Measurements from ENCODE around the gene CHML.

CHML gene

DNA sequence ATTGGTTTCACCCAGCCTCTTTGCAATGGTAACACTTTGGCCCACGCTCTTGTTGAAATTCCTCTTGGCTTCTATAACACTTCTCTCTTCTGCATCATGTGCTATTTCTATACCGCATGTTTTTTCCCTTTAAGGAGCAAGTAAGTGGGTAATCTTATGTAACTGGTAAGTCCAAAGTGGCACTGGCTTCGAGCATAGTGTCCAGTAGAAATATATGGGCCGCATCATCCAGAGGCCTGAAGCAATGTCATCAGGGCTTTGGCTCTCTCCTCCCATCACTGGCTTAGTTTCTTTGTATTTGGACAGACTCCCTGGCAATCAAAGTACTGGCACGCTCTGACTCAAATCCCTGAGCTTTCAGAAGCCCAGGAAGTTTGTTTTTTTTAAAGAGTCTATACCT is 17.5 kb downstream of the CHML start:
- H4K20me1 ChIP-seq (ENCODE audit: insufficient read depth, low read length) = no peaks in the 10 kb centered on the region; the same call in 1 of the 2 replicates
- no peak for DNase-seq
- no peaks in the 10 kb centered on the region for H3K27me3 ChIP-seq (ENCODE audit: insufficient read depth, low read length, poor library complexity)

DNA sequence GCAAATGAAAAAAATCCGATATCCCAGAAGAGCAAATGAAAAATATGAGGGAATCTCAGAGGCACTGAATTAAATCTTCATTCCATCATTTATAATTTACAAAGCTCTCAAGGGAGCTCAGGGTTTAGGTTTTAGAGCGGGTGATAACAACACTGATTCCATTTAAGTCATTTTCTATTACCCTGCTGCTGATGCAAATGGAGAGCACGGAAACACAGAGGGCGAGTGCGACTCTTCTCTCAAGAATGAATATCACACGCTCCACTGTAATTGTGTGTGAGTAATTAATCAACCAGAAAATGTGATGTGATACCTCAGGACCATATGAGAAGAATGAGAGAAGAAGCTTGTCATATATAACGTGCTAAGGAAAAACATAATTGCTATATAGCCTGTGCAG is 22.7 kb downstream of the CHML start:
- TF ChIP-seq EZH2 (IDR thresholded peaks at IDR 0.05; ENCODE audit: borderline replicate concordance, low read depth, low read length, severe bottlenecking) (no peak), CTCF (IDR thresholded peaks at IDR 0.05; ENCODE audit: borderline replicate concordance, extremely low read depth, low read length, poor library complexity, severe bottlenecking) (no peak)
- Histone ChIP-seq H3K36me3 (ENCODE audit: insufficient read depth, low read length) (no peaks in the 10 kb centered on the region), H3K79me2 (ENCODE audit: insufficient read depth, low read length) (no peaks in the 10 kb centered on the region), H3K9ac (ENCODE audit: low read depth, low read length) (no peak overlapping the region), H2AFZ (ENCODE audit: low read depth, low read length) (no peak overlapping the region), H3K27ac (ENCODE audit: low read length) (no peak overlapping the region), H4K20me1 (ENCODE audit: insufficient read depth, low read length) (no peaks in the 10 kb centered on the region), H3K27me3 (ENCODE audit: insufficient read depth, low read length, poor library complexity) (no peaks in the 10 kb centered on the region), H3K4me2 (ENCODE audit: insufficient read depth, low read length) (no peak overlapping the region), H3K4me3 (ENCODE audit: low read depth in 1 of 2, low read length in 2 of 2) (no peak overlapping the region), H3K9me3 (ENCODE audit: insufficient read depth, low read length, severe bottlenecking) (no peaks in the 10 kb centered on the region), H3K4me1 (ENCODE audit: insufficient read depth, low read length) (no peaks in the 10 kb centered on the region)
- DNase-seq (no peak), ATAC-seq (ENCODE audit: insufficient read depth, low read depth) (no peak)

More for the DNA sequence above, 17.5 kb downstream of the CHML start:
- TF ChIP-seq CTCF (IDR thresholded peaks at IDR 0.05; ENCODE audit: borderline replicate concordance, extremely low read depth, low read length, poor library complexity, severe bottlenecking) (no peak), EZH2 (IDR thresholded peaks at IDR 0.05; ENCODE audit: borderline replicate concordance, low read depth, low read length, severe bottlenecking) (no peak)
- no peak for ATAC-seq (ENCODE audit: insufficient read depth, low read depth)
- no peak overlapping the region for H3K9ac ChIP-seq (ENCODE audit: low read depth, low read length)
- H3K79me2 ChIP-seq (ENCODE audit: insufficient read depth, low read length) = no peaks in the 10 kb centered on the region
- H3K36me3 ChIP-seq (ENCODE audit: insufficient read depth, low read length) = no peaks in the 10 kb centered on the region
- no peak overlapping the region for H3K27ac ChIP-seq (ENCODE audit: low read length)
- H3K9me3 ChIP-seq (ENCODE audit: insufficient read depth, low read length, severe bottlenecking) = no peaks in the 10 kb centered on the region
- H3K4me3 ChIP-seq (ENCODE audit: low read depth in 1 of 2, low read length in 2 of 2) = no peak overlapping the region
- no peaks in the 10 kb centered on the region for H3K4me1 ChIP-seq (ENCODE audit: insufficient read depth, low read length)
- no peak overlapping the region for H3K4me2 ChIP-seq (ENCODE audit: insufficient read depth, low read length)
- H2AFZ ChIP-seq (ENCODE audit: low read depth, low read length) = no peak overlapping the region

GRCh38 chr1:241615043-241615974 is 24.9 kb downstream of the CHML start:
- Histone ChIP-seq H4K20me1 (ENCODE audit: insufficient read depth, low read length) (no peaks in the 10 kb centered on the region), H3K27me3 (ENCODE audit: insufficient read depth, low read length, poor library complexity) (no peaks in the 10 kb centered on the region), H3K79me2 (ENCODE audit: insufficient read depth, low read length) (no peaks in the 10 kb centered on the region), H2AFZ (ENCODE audit: low read depth, low read length) (no peak overlapping the region), H3K9ac (ENCODE audit: low read depth, low read length) (no peak overlapping the region), H3K4me2 (ENCODE audit: insufficient read depth, low read length) (no peak overlapping the region), H3K9me3 (ENCODE audit: insufficient read depth, low read length, severe bottlenecking) (no peaks in the 10 kb centered on the region), H3K4me3 (ENCODE audit: low read depth in 1 of 2, low read length in 2 of 2) (no peak overlapping the region), H3K27ac (ENCODE audit: low read length) (no peak overlapping the region), H3K4me1 (ENCODE audit: insufficient read depth, low read length) (no peaks in the 10 kb centered on the region), H3K36me3 (ENCODE audit: insufficient read depth, low read length) (no peaks in the 10 kb centered on the region)
- no peak for ATAC-seq (ENCODE audit: insufficient read depth, low read depth)
- TF ChIP-seq EZH2 (IDR thresholded peaks at IDR 0.05; ENCODE audit: borderline replicate concordance, low read depth, low read length, severe bottlenecking) (no peak), CTCF (IDR thresholded peaks at IDR 0.05; ENCODE audit: borderline replicate concordance, extremely low read depth, low read length, poor library complexity, severe bottlenecking) (no peak)
- no peak for DNase-seq

Data from DND-41 (cell line).